Measurements from ENCODE around the gene ITGAD.

- TF ChIP-seq POLR2A (IDR thresholded peaks at IDR 0.05; ENCODE audit: low read length) (peak; percentile 22; the same call in 1 of the 2 replicates), CTCF (IDR thresholded peaks at IDR 0.05) (no peak), BHLHE40 (IDR thresholded peaks at IDR 0.05; ENCODE audit: low read depth, low read length) (no peak), EP300 (IDR thresholded peaks at IDR 0.05) (no peak), CEBPB (IDR thresholded peaks at IDR 0.05) (no peak), RFX5 (IDR thresholded peaks at IDR 0.05) (no peak), MAZ (IDR thresholded peaks at IDR 0.05; ENCODE audit: borderline replicate concordance, low read depth, low read length) (no peak), RAD21 (conservative IDR thresholded peaks at IDR 0.05 in 1 of 2, IDR thresholded peaks at IDR 0.05 in 1 of 2) (no peak), RCOR1 (IDR thresholded peaks at IDR 0.05; ENCODE audit: low read depth, low read length) (no peak), MYC (IDR thresholded peaks at IDR 0.05; ENCODE audit: borderline replicate concordance, low read length) (no peak)
- TF ChIP-seq, protein P1, sequence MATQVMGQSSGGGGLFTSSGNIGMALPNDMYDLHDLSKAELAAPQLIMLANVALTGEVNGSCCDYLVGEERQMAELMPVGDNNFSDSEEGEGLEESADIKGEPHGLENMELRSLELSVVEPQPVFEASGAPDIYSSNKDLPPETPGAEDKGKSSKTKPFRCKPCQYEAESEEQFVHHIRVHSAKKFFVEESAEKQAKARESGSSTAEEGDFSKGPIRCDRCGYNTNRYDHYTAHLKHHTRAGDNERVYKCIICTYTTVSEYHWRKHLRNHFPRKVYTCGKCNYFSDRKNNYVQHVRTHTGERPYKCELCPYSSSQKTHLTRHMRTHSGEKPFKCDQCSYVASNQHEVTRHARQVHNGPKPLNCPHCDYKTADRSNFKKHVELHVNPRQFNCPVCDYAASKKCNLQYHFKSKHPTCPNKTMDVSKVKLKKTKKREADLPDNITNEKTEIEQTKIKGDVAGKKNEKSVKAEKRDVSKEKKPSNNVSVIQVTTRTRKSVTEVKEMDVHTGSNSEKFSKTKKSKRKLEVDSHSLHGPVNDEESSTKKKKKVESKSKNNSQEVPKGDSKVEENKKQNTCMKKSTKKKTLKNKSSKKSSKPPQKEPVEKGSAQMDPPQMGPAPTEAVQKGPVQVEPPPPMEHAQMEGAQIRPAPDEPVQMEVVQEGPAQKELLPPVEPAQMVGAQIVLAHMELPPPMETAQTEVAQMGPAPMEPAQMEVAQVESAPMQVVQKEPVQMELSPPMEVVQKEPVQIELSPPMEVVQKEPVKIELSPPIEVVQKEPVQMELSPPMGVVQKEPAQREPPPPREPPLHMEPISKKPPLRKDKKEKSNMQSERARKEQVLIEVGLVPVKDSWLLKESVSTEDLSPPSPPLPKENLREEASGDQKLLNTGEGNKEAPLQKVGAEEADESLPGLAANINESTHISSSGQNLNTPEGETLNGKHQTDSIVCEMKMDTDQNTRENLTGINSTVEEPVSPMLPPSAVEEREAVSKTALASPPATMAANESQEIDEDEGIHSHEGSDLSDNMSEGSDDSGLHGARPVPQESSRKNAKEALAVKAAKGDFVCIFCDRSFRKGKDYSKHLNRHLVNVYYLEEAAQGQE (IDR thresholded peaks at IDR 0.05), result no peak
- TF ChIP-seq, protein P2, sequence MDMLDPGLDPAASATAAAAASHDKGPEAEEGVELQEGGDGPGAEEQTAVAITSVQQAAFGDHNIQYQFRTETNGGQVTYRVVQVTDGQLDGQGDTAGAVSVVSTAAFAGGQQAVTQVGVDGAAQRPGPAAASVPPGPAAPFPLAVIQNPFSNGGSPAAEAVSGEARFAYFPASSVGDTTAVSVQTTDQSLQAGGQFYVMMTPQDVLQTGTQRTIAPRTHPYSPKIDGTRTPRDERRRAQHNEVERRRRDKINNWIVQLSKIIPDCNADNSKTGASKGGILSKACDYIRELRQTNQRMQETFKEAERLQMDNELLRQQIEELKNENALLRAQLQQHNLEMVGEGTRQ (IDR thresholded peaks at IDR 0.05), result no peak
Observed at GRCh38 chr16:31397701-31398100, 4.6 kb downstream of the ITGAD start.
